ENCODE data around the gene TIMM10.

DNA sequence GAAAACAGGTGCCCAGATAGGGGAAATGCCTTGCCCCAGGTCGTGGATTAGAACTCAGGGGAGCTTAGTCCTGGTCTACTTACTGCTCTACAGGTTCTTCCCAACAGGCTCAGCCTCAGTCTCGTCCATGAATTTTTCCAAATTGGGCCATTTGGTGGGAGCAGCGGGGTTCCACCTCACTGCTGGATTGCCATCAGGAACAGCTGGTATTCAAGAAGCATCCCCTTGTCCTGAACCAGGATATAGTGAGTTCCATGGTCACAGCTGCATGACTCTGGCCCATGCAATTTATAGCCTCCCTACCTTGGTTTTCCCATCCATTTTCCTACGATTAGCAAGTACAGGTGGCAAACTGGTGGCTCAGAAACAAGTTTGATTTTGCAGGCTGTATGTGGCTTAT is 43.5 kb upstream of the TIMM10 start:
- TF ChIP-seq SPI1 (IDR thresholded peaks at IDR 0.05; ENCODE audit: borderline replicate concordance, low read depth) = no peak
- no peak for TF ChIP-seq CTCF (IDR thresholded peaks at IDR 0.05; ENCODE audit: insufficient read depth, low read length)
- no peak for TF ChIP-seq REST (IDR thresholded peaks at IDR 0.05; ENCODE audit: insufficient replicate concordance, low read depth)

All from HL-60 (cell line).